Fibroblast of lung (primary cell): ENCODE measurements around the gene SLC35F5.

Experiments
- EZH2 ChIP-seq: IDR thresholded peaks from 2 replicates; pipeline ENCODE4 v1.5.1; 2012; ENCODE audit warnings: low read length, control low read depth, mild to moderate bottlenecking; ENCODE audit errors: missing control alignments
- TF ChIP-seq, protein P1 (sequence below), 2 donors: IDR thresholded peaks in 1 of 2; conservative IDR thresholded peaks in 1 of 2; 1 replicate in 1 of 2; 2 replicates in 1 of 2; pipeline ENCODE4 v1.5.1; 2011 to 2012; ENCODE audit warnings: low read length in 2 of 2, control low read depth in 1 of 2, inconsistent platforms in 1 of 2, low read depth in 1 of 2, mild to moderate bottlenecking in 1 of 2

DNA sequence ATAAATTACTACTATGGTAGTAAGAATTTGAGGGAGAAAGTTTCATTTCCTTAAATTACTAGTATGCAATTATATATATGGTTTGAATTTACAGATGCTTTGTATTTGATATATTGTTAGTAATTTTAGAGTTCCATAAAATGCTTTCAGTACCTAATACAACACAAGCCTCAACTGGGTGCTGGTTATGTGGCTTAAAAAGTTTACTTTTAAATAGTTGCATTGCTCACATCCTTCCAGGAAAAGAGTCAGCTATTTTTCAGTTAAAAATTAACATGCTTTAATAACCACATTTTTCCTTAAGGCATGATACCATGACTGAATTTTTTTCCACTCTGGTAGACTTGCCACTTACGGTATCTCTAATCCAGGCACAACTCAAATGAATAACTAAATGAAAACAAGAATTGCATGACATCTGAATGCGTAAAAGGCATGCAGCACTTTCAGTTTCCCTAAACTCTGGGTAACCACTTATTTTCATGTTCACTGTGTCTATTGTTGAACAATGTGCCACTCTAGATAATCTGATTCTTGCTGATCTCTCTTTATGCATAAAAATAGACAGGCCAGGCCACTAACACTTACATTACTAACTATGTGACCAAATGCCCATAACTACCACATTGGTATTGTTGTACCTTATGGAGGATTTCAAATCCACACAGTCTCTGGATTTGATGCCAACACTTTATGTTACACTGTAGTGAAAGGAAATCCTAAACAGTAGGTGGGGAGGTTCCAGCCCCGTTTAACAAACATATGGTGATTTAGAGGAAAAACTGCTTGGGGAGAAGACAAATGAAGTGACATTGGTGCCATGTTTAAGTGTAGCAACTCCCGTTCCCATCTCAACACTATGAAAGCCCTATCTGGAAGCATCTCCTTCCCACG, 35.5 kb upstream of the SLC35F5 start:
- TF ChIP-seq, protein P1, sequence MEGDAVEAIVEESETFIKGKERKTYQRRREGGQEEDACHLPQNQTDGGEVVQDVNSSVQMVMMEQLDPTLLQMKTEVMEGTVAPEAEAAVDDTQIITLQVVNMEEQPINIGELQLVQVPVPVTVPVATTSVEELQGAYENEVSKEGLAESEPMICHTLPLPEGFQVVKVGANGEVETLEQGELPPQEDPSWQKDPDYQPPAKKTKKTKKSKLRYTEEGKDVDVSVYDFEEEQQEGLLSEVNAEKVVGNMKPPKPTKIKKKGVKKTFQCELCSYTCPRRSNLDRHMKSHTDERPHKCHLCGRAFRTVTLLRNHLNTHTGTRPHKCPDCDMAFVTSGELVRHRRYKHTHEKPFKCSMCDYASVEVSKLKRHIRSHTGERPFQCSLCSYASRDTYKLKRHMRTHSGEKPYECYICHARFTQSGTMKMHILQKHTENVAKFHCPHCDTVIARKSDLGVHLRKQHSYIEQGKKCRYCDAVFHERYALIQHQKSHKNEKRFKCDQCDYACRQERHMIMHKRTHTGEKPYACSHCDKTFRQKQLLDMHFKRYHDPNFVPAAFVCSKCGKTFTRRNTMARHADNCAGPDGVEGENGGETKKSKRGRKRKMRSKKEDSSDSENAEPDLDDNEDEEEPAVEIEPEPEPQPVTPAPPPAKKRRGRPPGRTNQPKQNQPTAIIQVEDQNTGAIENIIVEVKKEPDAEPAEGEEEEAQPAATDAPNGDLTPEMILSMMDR (conservative IDR thresholded peaks at IDR 0.05 in 1 of 2, IDR thresholded peaks at IDR 0.05 in 1 of 2; ENCODE audit: low read depth in 1 of 2, low read length in 2 of 2), result no peak
- TF ChIP-seq EZH2, result no peak
